K562 (cell line): ENCODE data around the gene SIGLEC6.

Source experiments
- ADNP ChIP-seq: fragments of 200-800 bp; sonication (Bioruptor generic); IDR thresholded peaks from 2 replicates; pipeline ENCODE4 v1.6.1; 2016; ENCODE audit warnings: missing genetic modification characterization, missing compliant biosample characterization
- BCLAF1 ChIP-seq, 2 experiments: fragments of 450-650 bp in 1 of 2; IDR thresholded peaks; 2 replicates each; pipeline ENCODE4 v1.6.1; 2011 to 2017; ENCODE audit warnings: low read depth in 2 of 2, antibody characterized with exemption in 1 of 2, borderline replicate concordance in 1 of 2, low read length in 1 of 2, mild to moderate bottlenecking in 1 of 2, mixed read lengths in 1 of 2; ENCODE audit not compliant: control insufficient read depth in 1 of 2
- EP300 ChIP-seq: IDR thresholded peaks from 2 replicates; pipeline ENCODE4 v1.6.1; 2012; ENCODE audit warnings: low read length, improper control_type of control experiment
- SMC3 ChIP-seq: conservative IDR thresholded peaks from 2 replicates; pipeline ENCODE4 v1.6.1; 2011; ENCODE audit warnings: low read depth, low read length, improper control_type of control experiment; ENCODE audit not compliant: insufficient read depth

GRCh38 chr19:51544038-51544437 is 12.6 kb upstream of the SIGLEC6 start:
- TF ChIP-seq BCLAF1 (IDR thresholded peaks at IDR 0.05; ENCODE audit: borderline replicate concordance in 1 of 2, control insufficient read depth in 1 of 2, low read depth in 2 of 2, low read length in 1 of 2) = no peak
- TF ChIP-seq SMC3 = no peak
- TF ChIP-seq EP300 = no peak
- no peak for TF ChIP-seq ADNP (tag)
